Ovary (tissue), 9 donors: ENCODE measurements around the gene KLK4. TPM values are rescaled to one million over a fixed set of nuclear protein-coding genes. Genes with fewer than 3 reads are reported as not detected.

ENCODE experiments used
- DNase-seq, 5 donors: peaks; one replicate each; pipeline ENCODE4 v3.0.0-alpha.2; 2019 to 2020
- H3K27ac ChIP-seq, 2 donors: fragments of 200-600 bp; one replicate each; pipeline versions ENCODE4 v1.5.1 to v1.8.0; 2019 to 2022
- H3K27me3 ChIP-seq: fragments of 200-600 bp; one replicate; pipeline ENCODE4 v1.8.0; 2022
- H3K36me3 ChIP-seq: fragments of 200-600 bp; sonication (generic); one replicate; pipeline ENCODE4 v1.5.1; 2019
- H3K4me1 ChIP-seq: one replicate; pipeline ENCODE4 v1.8.1; 2013; ENCODE audit warnings: mild to moderate bottlenecking, moderate library complexity; ENCODE audit not compliant: insufficient read depth
- H3K4me3 ChIP-seq: fragments of 200-600 bp; sonication (generic); one replicate; pipeline ENCODE4 v1.5.1; 2017
- H3K9me3 ChIP-seq, 2 donors: fragments of 200-600 bp in 1 of 2; sonication (generic) in 1 of 2; one replicate each; pipeline versions ENCODE4 v1.5.1 to v1.8.1; 2013 to 2019; ENCODE audit warnings: mild to moderate bottlenecking in 1 of 2, moderate library complexity in 1 of 2
- CTCF ChIP-seq, 3 donors: fragments of 450-650 bp in 2 of 3; fragments of 200-600 bp in 1 of 3; IDR thresholded peaks; one replicate each; pipeline versions ENCODE4 v1.5.1 to v1.8.0; 2016 to 2022; ENCODE audit warnings: antibody characterized with exemption in 3 of 3, mild to moderate bottlenecking in 1 of 3
- EP300 ChIP-seq: sonication (generic); formaldehyde crosslinking; IDR thresholded peaks from one replicate; pipeline ENCODE4 v1.6.1; 2017; ENCODE audit warnings: antibody characterized with exemption
- POLR2A ChIP-seq: fragments of 450-650 bp; IDR thresholded peaks from one replicate; pipeline ENCODE4 v1.6.1; 2017; ENCODE audit warnings: antibody characterized with exemption, mild to moderate bottlenecking, moderate library complexity
- WGBS, 3 donors: extraction: QIAGEN DNeasy Blood & Tissue Kit in 1 of 3; methylation state at CpG; one replicate each; pipeline versions ENCODE4 v1.1.5 to v1.1.7; 2013 to 2017; 5-methylcytosine and 5-hydroxymethylcytosine counted together
- intact Hi-C, 4 donors: fragments of 100-400 bp; cut with DNase I; formaldehyde crosslinking; loops; one replicate each; pipeline versions ENCODE4 v1.11.0 to v1.15.1; 2022 to 2023
- polyA plus RNA-seq, 2 donors: library from polyadenylated mRNA; stranded (reverse); fragments of 200-250 nt in 1 of 2; fragments of 350-450 nt in 1 of 2; fragmentation: Illumina TruSeq in 1 of 2; extraction: RNeasy Lipid Tissue Mini Kit (QIAGEN cat#74804) in 1 of 2; gene quantifications; one replicate each; pipeline ENCODE4 v1.2.3, GENCODE V29; 2013 to 2014
- total RNA-seq, 7 donors: library from RNA; depleted of rRNA in 2 of 7; stranded (reverse); fragments of >200 nt in 2 of 7; fragmentation: NEBNext Ultra II Directional in 3 of 7; extraction: Animal tissue kit (Norgen Biotek cat#: 25700) in 3 of 7; gene quantifications; one replicate each; pipeline versions ENCODE4 v1.1.0 to v1.2.4, GENCODE V29; 2016 to 2023
- donor health status: DM: no; HTN: no; CAD: no; lungs with moderate emphysema.
- donor health status: DM: no; HTN: no; CAD: no.
- donor health status: Bipolar disorder and iron deficiency.
- donor health status: DM: yes; HTN: yes; CAD: no.
- donor health status: DM: no; HTN: no; CAD: no.
- donor health status: DM: yes; HTN: yes; CAD: no.

Gene KLK4
- total and polyA plus RNA-seq, 9 donors = 0.58 TPM; not detected in 8

- 86 to 87% (median 87%) methylated on average over 18 of the region's 18 CpGs for WGBS, 3 donors
- no peak overlapping the region for H3K4me3 ChIP-seq
- TF ChIP-seq POLR2A (no peak), CTCF (IDR thresholded peaks at IDR 0.05) (no peak), EP300 (no peak)
- no peaks in the 10 kb centered on the region for H3K4me1 ChIP-seq
- H3K27ac ChIP-seq = no peak overlapping the region
- H3K36me3 ChIP-seq = no peaks in the 10 kb centered on the region
- no peaks in the 10 kb centered on the region for H3K9me3 ChIP-seq
- H3K27me3 ChIP-seq = no peaks in the 10 kb centered on the region
- intact Hi-C loops = no loop called here
- DNase-seq = no peak
Measured at GRCh38 chr19:50893047-50893736, 18.0 kb downstream of the KLK4 start.

GRCh38 chr19:50891253-50891625, 20.0 kb downstream of the KLK4 start:
- Histone ChIP-seq H3K27ac (no peak overlapping the region), H3K27me3 (no peaks in the 10 kb centered on the region), H3K36me3 (no peaks in the 10 kb centered on the region), H3K4me3 (no peak overlapping the region), H3K9me3 (no peaks in the 10 kb centered on the region), H3K4me1 (no peaks in the 10 kb centered on the region)
- intact Hi-C loops = no loop called here
- DNase-seq = no peak
- no peak for TF ChIP-seq CTCF (IDR thresholded peaks at IDR 0.05)
- no peak for TF ChIP-seq EP300
- TF ChIP-seq POLR2A = no peak
- 72 to 89% (median 87%) methylated on average over 5 of the region's 5 CpGs for WGBS, 3 donors

GRCh38 chr19:50890422-50891252, 20.6 kb downstream of the KLK4 start:
- no peak overlapping the region for H3K27ac ChIP-seq
- TF ChIP-seq EP300 (no peak), POLR2A (no peak), CTCF (IDR thresholded peaks at IDR 0.05) (no peak)
- intact Hi-C loops = no loop called here
- H3K27me3 ChIP-seq = no peaks in the 10 kb centered on the region
- no peaks in the 10 kb centered on the region for H3K4me1 ChIP-seq
- no peaks in the 10 kb centered on the region for H3K36me3 ChIP-seq
- no peaks in the 10 kb centered on the region for H3K9me3 ChIP-seq
- DNase-seq = no peak
- H3K4me3 ChIP-seq = no peak overlapping the region
- WGBS, 3 donors = 49 to 56% (median 54%) methylated on average over 5 of the region's 5 CpGs

- H3K27ac ChIP-seq = no peak overlapping the region
Measured at GRCh38 chr19:50889638-50890037, 21.6 kb downstream of the KLK4 start.

More at GRCh38 chr19:50889638-50890037, 21.6 kb downstream of the KLK4 start:
- no peaks in the 10 kb centered on the region for H3K36me3 ChIP-seq
- 32 to 36% (median 32%) methylated on average over 3 of the region's 3 CpGs for WGBS, 3 donors
- no peaks in the 10 kb centered on the region for H3K9me3 ChIP-seq
- H3K27me3 ChIP-seq = no peaks in the 10 kb centered on the region
- H3K4me1 ChIP-seq = no peaks in the 10 kb centered on the region
- TF ChIP-seq CTCF (IDR thresholded peaks at IDR 0.05) (no peak), POLR2A (no peak), EP300 (no peak)
- no peak overlapping the region for H3K4me3 ChIP-seq
- intact Hi-C loops = no loop called here
- no peak for DNase-seq
